ENCODE results near the gene SEZ6L. TPM values are rescaled to one million over a fixed set of nuclear protein-coding genes. Genes with fewer than 3 reads are reported as not detected.

Gene SEZ6L
- total RNA-seq, 1 experiment from 2014 or later, result 0.13 TPM

- no peaks in the 10 kb centered on the region for H3K79me2 ChIP-seq (ENCODE audit: insufficient read depth, low read length)
- H3K27me3 Mint-ChIP-seq (ENCODE audit: low read depth), result peaks cover 63% of the 10 kb centered on the region
- H2BK20ac ChIP-seq (ENCODE audit: low read depth, low read length, poor library complexity, severe bottlenecking), result no peak overlapping the region
- H2BK12ac ChIP-seq (ENCODE audit: insufficient read length, low read depth, low read length), result no peak overlapping the region
- no peak overlapping the region for H4K8ac ChIP-seq (replicated peaks; ENCODE audit: insufficient read length, low read depth, low read length)
- H3K36me3 Mint-ChIP-seq (ENCODE audit: insufficient read depth in 1 of 3, low read depth in 3 of 3), result no peaks in the 10 kb centered on the region
- no peaks in the 10 kb centered on the region for H3K27me3 ChIP-seq (ENCODE audit: insufficient read depth, low read length)
- H2BK120ac ChIP-seq (ENCODE audit: low read depth, low read length, poor library complexity, severe bottlenecking), result no peak overlapping the region
- no peak overlapping the region for H3K4me3 Mint-ChIP-seq
- H3T11ph ChIP-seq (ENCODE audit: low read length), result no peak overlapping the region
- no peak overlapping the region for H3K56ac ChIP-seq (ENCODE audit: insufficient read length, low read depth, low read length)
- no peak overlapping the region for H3K27ac Mint-ChIP-seq
- H3K4me2 ChIP-seq (ENCODE audit: insufficient read depth, insufficient read length, low read length), result no peak overlapping the region
- H3K14ac ChIP-seq (ENCODE audit: insufficient read depth, low read length), result no peak overlapping the region; the same call in 1 of the 2 replicates
- H3K4ac ChIP-seq (ENCODE audit: low read depth, low read length), result no peak overlapping the region
- no peaks in the 10 kb centered on the region for H3K4me1 Mint-ChIP-seq
- H4K20me1 ChIP-seq (ENCODE audit: control insufficient read depth, insufficient read depth, insufficient read length), result no peaks in the 10 kb centered on the region
- no peak overlapping the region for H3K27ac ChIP-seq (ENCODE audit: insufficient read length, low read depth, low read length)
- no peak overlapping the region for H2BK5ac ChIP-seq (ENCODE audit: insufficient read length, low read length)
- no peaks in the 10 kb centered on the region for H3K23me2 ChIP-seq (ENCODE audit: insufficient read length, low read depth, low read length, poor library complexity, severe bottlenecking)
- no peaks in the 10 kb centered on the region for H3K9me3 ChIP-seq (ENCODE audit: control insufficient read depth, low read depth, low read length)
- H3K4me1 ChIP-seq (ENCODE audit: insufficient read depth, low read length), result no peaks in the 10 kb centered on the region
- H3K9me3 Mint-ChIP-seq, result no peaks in the 10 kb centered on the region
- no peak overlapping the region for H3K9ac ChIP-seq (ENCODE audit: extremely low read depth, insufficient read length, low read length)
- no peak overlapping the region for H3K23ac ChIP-seq (ENCODE audit: insufficient read length, low read depth, low read length)
- H2AK5ac ChIP-seq (ENCODE audit: insufficient read length, low read length), result no peak overlapping the region
- DNase-seq, result no peak
- no peak overlapping the region for H4K5ac ChIP-seq (ENCODE audit: insufficient read length, low read depth, low read length)
- TF ChIP-seq CTCF (conservative IDR thresholded peaks at IDR 0.05), result no peak
- no peaks in the 10 kb centered on the region for H3K79me1 ChIP-seq (ENCODE audit: insufficient read depth, low read depth, low read length, poor library complexity, severe bottlenecking)
- no CpG with 5 or more reads among the region's 8 CpGs for WGBS (ENCODE audit: extremely low coverage, insufficient read length, low lambda C conversion rate)
- H2BK15ac ChIP-seq (ENCODE audit: low read depth, low read length), result no peak overlapping the region
- no peak overlapping the region for H3K18ac ChIP-seq (ENCODE audit: insufficient read length, low read depth, low read length)
- H4K91ac ChIP-seq (ENCODE audit: insufficient read length, low read depth, low read length), result no peak overlapping the region
- no peak overlapping the region for H2AFZ ChIP-seq (ENCODE audit: low read length)
Observed at GRCh38 chr22:26241361-26241760, 72.1 kb downstream of the SEZ6L start.
